Measurements from ENCODE around the gene ITGB1BP1. TPM values are rescaled to one million over a fixed set of nuclear protein-coding genes. Genes with fewer than 3 reads are reported as not detected.

The ITGB1BP1 gene
- total and polyA plus RNA-seq, 10 of the 15 experiments (the other 5 are each of a cell fraction or from before 2014, with no cell fraction given): 50.2 to 273 (median 97.2) TPM

DNA sequence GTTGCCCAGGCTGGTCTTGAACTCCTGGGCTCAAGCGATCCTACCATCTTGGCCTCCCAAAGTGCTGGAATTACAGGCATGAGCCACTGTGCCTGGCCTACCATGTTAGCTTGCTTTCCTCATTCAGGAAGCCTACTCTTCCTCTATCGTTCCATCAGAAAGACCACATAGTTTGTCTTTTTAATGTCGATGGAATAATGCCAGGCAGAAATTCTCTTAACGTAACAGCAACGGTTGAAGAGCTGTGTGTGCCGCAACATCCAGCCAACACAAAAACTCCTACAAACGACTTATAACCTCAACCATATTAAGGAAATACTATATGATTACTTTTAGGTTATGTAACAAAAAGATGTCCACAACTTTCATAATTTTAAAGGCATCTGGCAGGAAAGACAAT, 10.5 kb downstream of the ITGB1BP1 start:
- Histone ChIP-seq H3K4me2 (ENCODE audit: control insufficient read depth, insufficient read depth) (no peak overlapping the region), H4K20me1 (ENCODE audit: control insufficient read depth, insufficient read depth) (no peaks in the 10 kb centered on the region), H3K79me2 (ENCODE audit: control insufficient read depth, insufficient read depth, low read length) (no peaks in the 10 kb centered on the region; the same call in 1 of the 2 replicates), H3K4me1 (ENCODE audit: control insufficient read depth, insufficient read depth, low read length) (no peaks in the 10 kb centered on the region), H3K9me3 (replicated peaks; ENCODE audit: control insufficient read depth, insufficient read depth, low read length) (no peaks in the 10 kb centered on the region), H3K4me3 (no peak overlapping the region), H3K27me3 (replicated peaks in 1 of 2; ENCODE audit: control insufficient read depth in 2 of 2, insufficient read depth in 2 of 2, low read length in 1 of 2) (no peaks in the 10 kb centered on the region), H3K9ac (ENCODE audit: control insufficient read depth, insufficient read depth, low read length) (no peak overlapping the region), H3K36me3 (ENCODE audit: control insufficient read depth in 2 of 2, insufficient read depth in 2 of 2, low read length in 1 of 2) (peaks cover 3 to 16% of the 10 kb centered on the region in 2 experiments), H3K27ac (ENCODE audit: control insufficient read depth, insufficient read depth) (no peak overlapping the region), H2AFZ (ENCODE audit: control insufficient read depth, low read depth, low read length) (no peak overlapping the region)
- WGBS (ENCODE audit: insufficient coverage, insufficient replicate concordance, low lambda C conversion rate, missing lambda C conversion rate): 91% methylated on average over 7 of the region's 7 CpGs
- intact Hi-C loops (cut with micrococcal nuclease; ENCODE audit: unreplicated experiment) (no loop called here), in situ Hi-C loops (cut with MboI) (no loop called here)
- BruUV-seq (replicated peaks): no TSS peak
- ATAC-seq (no peak), FAIRE-seq (no peak), DNase-seq (ENCODE audit: low read depth, low spot score) (no peak)
- ChIA-PET RAD21 (ENCODE audit: unreplicated experiment) (no interaction called here), SMC1A (ENCODE audit: uncharacterized antibody, unreplicated experiment) (interaction anchor here (1.1 kb wide), 1 partner anchor 18 kb away, joined by 3 read pairs; no protein-coding TSS in a partner anchor), POLR2A (interaction anchor here (1.0 kb wide), 1 partner anchor 9 kb away, joined by 3 read pairs; no protein-coding TSS in a partner anchor), CTCF (no interaction called here)
- TF ChIP-seq EP300 (IDR thresholded peaks at IDR 0.05; ENCODE audit: borderline replicate concordance in 1 of 2, control insufficient read depth in 1 of 2, low read depth in 2 of 2, low read length in 2 of 2) (no peak), ELK1 (IDR thresholded peaks at IDR 0.05; ENCODE audit: low read depth, low read length) (no peak), SREBF2 (IDR thresholded peaks at IDR 0.05; ENCODE audit: low read length) (no peak), TCF3 (IDR thresholded peaks at IDR 0.05; ENCODE audit: borderline replicate concordance, insufficient read depth, low read depth, low read length) (no peak), ZNF622 (IDR thresholded peaks at IDR 0.05) (no peak), NFXL1 (IDR thresholded peaks at IDR 0.05; ENCODE audit: borderline replicate concordance) (no peak), CREB1 (IDR thresholded peaks at IDR 0.05; ENCODE audit: low read depth) (no peak), TBL1XR1 (IDR thresholded peaks at IDR 0.05; ENCODE audit: low read depth, low read length) (no peak), HCFC1 (IDR thresholded peaks at IDR 0.05; ENCODE audit: low read length) (no peak), ZZZ3 (IDR thresholded peaks at IDR 0.05; ENCODE audit: control insufficient read depth, insufficient read length, low read depth) (no peak), BRCA1 (IDR thresholded peaks at IDR 0.05; ENCODE audit: low read depth, low read length) (no peak), CHD4 (IDR thresholded peaks at IDR 0.05) (no peak), ZNF274 (IDR thresholded peaks at IDR 0.05; ENCODE audit: insufficient read depth, insufficient read length) (no peak), NR2F1 (conservative IDR thresholded peaks at IDR 0.05) (no peak), KDM1A (IDR thresholded peaks at IDR 0.05; ENCODE audit: borderline replicate concordance) (no peak), ZNF384 (IDR thresholded peaks at IDR 0.05; ENCODE audit: borderline replicate concordance, low read depth, low read length) (no peak), MYB (IDR thresholded peaks at IDR 0.05; ENCODE audit: borderline replicate concordance, low read depth, low read length) (no peak), CEBPB (IDR thresholded peaks at IDR 0.05; ENCODE audit: borderline replicate concordance in 1 of 2, low read depth in 2 of 2, low read length in 2 of 2) (no peak), EED (IDR thresholded peaks at IDR 0.05; ENCODE audit: low read depth) (no peak), ZNF592 (IDR thresholded peaks at IDR 0.05) (no peak)

Measured in GM12878 (cell line).